GM12864 (cell line): ENCODE results near the gene STK26.

Experiments used
- DNase-seq: peaks from one replicate; pipeline ENCODE4 v3.0.0-alpha.2; 2011; ENCODE audit warnings: low read depth
- H3K4me3 ChIP-seq: 2 replicates; pipeline ENCODE4 v1.5.1; 2011; ENCODE audit warnings: mild to moderate bottlenecking, low read depth, low read length, control low read depth
- CTCF ChIP-seq: IDR thresholded peaks from 2 replicates; pipeline ENCODE4 v1.5.1; 2011; ENCODE audit warnings: low read depth, mild to moderate bottlenecking, moderate library complexity, low read length, control low read depth, inconsistent platforms; ENCODE audit errors: missing control alignments

STK26 gene

GRCh38 chrX:132120913-132121312 lies 97.8 kb downstream of the STK26 start:
- TF ChIP-seq CTCF, result no peak
- no peak overlapping the region for H3K4me3 ChIP-seq
- no peak for DNase-seq
